CD1c-positive myeloid dendritic cell (primary cell): ENCODE measurements around the gene DENND5B.
A peak's percentile ranks its signal among the peaks of the same experiment; 100 is the strongest.
"Not testable (repeated sequence)": the region's sequence is repeated elsewhere in the genome, so short reads cannot be mapped to it uniquely, and the experiment has no call there.

ENCODE experiments used
- DNase-seq: peaks from one replicate; pipeline ENCODE4 v3.0.0-alpha.2; 2016; ENCODE audit errors: extremely low spot score

Gene DENND5B

GRCh38 chr12:31590642-31591379, at the start of gene DENND5B:
Gene DENND5B (minus strand): TSS chr12:31591136. CDS start chr12:31590832, 304 bp downstream.
- DNase-seq = peak; percentile 63

- DNase-seq = no peak
Measured at GRCh38 chr12:31634620-31635019, 43.7 kb upstream of the DENND5B start.

GRCh38 chr12:31633464-31633863, 42.5 kb upstream of the DENND5B start:
- DNase-seq = no peak

GRCh38 chr12:31631809-31632208, 40.9 kb upstream of the DENND5B start:
- peak; percentile 47 for DNase-seq

GRCh38 chr12:31631023-31631724, 40.2 kb upstream of the DENND5B start:
- DNase-seq = no peak

GRCh38 chr12:31629756-31630732, 39.1 kb upstream of the DENND5B start:
- DNase-seq = no peak

- no peak for DNase-seq
Measured at GRCh38 chr12:31627456-31628054, 36.6 kb upstream of the DENND5B start.

- no peak for DNase-seq
Measured at GRCh38 chr12:31626270-31626995, 35.5 kb upstream of the DENND5B start.

GRCh38 chr12:31622038-31622437, 31.1 kb upstream of the DENND5B start:
- DNase-seq = no peak

- DNase-seq = no peak
Measured at GRCh38 chr12:31620311-31620710, 29.4 kb upstream of the DENND5B start.

- DNase-seq = no peak
Measured at GRCh38 chr12:31618228-31619025, 27.5 kb upstream of the DENND5B start.

GRCh38 chr12:31612819-31613218, 21.9 kb upstream of the DENND5B start:
- no peak for DNase-seq

GRCh38 chr12:31608299-31608698, 17.4 kb upstream of the DENND5B start:
- not testable (repeated sequence) for DNase-seq

- no peak for DNase-seq
Measured at GRCh38 chr12:31605531-31605930, 14.6 kb upstream of the DENND5B start.

GRCh38 chr12:31603546-31604009, 12.6 kb upstream of the DENND5B start:
- peak; percentile 14 for DNase-seq

- no peak for DNase-seq
Measured at GRCh38 chr12:31600750-31601149, 9.8 kb upstream of the DENND5B start.

GRCh38 chr12:31600252-31600651, 9.3 kb upstream of the DENND5B start:
- no peak for DNase-seq

GRCh38 chr12:31599053-31599452, 8.1 kb upstream of the DENND5B start:
- no peak for DNase-seq

- no peak for DNase-seq
Measured at GRCh38 chr12:31597066-31597465, 6.1 kb upstream of the DENND5B start.

GRCh38 chr12:31594681-31595080, 3.7 kb upstream of the DENND5B start:
- DNase-seq = no peak
